WERI-Rb-1 (cell line): ENCODE measurements around the gene LECT2.

ENCODE experiments used
- DNase-seq: peaks from one replicate; pipeline ENCODE4 v3.0.0-alpha.2; 2020
- H3K27ac ChIP-seq: fragments of 250-450 bp; sonication (Bioruptor Pico); 2 replicates; pipeline ENCODE4 v1.5.1; 2020; ENCODE audit warnings: mild to moderate bottlenecking, moderate library complexity
- H3K27me3 ChIP-seq: fragments of 250-450 bp; sonication (Bioruptor Pico); 2 replicates; pipeline ENCODE4 v1.5.1; 2021; ENCODE audit warnings: mild to moderate bottlenecking, low read depth, moderate library complexity; ENCODE audit not compliant: insufficient read depth, severe bottlenecking
- H3K36me3 ChIP-seq: fragments of 250-450 bp; sonication (Bioruptor Pico); 2 replicates; pipeline ENCODE4 v1.5.1; 2020; ENCODE audit warnings: mild to moderate bottlenecking, moderate library complexity
- H3K4me3 ChIP-seq: 2 replicates; pipeline ENCODE4 v1.5.1; 2011; ENCODE audit warnings: low read depth, mild to moderate bottlenecking, control low read depth, low read length
- H3K9me3 ChIP-seq: fragments of 250-450 bp; sonication (Bioruptor Pico); 2 replicates; pipeline ENCODE4 v1.5.1; 2021; ENCODE audit warnings: mild to moderate bottlenecking, moderate library complexity; ENCODE audit not compliant: severe bottlenecking
- TF ChIP-seq, protein P1 (sequence below): IDR thresholded peaks from 2 replicates; pipeline ENCODE4 v1.5.1; 2011; ENCODE audit warnings: low read depth, mild to moderate bottlenecking, control low read depth, inconsistent platforms, low read length

Gene LECT2

GRCh38 chr5:135916638-135917263, 38.0 kb downstream of the LECT2 start:
- TF ChIP-seq, protein P1, sequence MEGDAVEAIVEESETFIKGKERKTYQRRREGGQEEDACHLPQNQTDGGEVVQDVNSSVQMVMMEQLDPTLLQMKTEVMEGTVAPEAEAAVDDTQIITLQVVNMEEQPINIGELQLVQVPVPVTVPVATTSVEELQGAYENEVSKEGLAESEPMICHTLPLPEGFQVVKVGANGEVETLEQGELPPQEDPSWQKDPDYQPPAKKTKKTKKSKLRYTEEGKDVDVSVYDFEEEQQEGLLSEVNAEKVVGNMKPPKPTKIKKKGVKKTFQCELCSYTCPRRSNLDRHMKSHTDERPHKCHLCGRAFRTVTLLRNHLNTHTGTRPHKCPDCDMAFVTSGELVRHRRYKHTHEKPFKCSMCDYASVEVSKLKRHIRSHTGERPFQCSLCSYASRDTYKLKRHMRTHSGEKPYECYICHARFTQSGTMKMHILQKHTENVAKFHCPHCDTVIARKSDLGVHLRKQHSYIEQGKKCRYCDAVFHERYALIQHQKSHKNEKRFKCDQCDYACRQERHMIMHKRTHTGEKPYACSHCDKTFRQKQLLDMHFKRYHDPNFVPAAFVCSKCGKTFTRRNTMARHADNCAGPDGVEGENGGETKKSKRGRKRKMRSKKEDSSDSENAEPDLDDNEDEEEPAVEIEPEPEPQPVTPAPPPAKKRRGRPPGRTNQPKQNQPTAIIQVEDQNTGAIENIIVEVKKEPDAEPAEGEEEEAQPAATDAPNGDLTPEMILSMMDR: no peak
- DNase-seq: no peak
- H3K27me3 ChIP-seq: peaks cover 35% of the 10 kb centered on the region
- H3K9me3 ChIP-seq: no peaks in the 10 kb centered on the region
- no peak overlapping the region for H3K4me3 ChIP-seq
- no peak overlapping the region for H3K27ac ChIP-seq
- H3K36me3 ChIP-seq: no peaks in the 10 kb centered on the region

GRCh38 chr5:135915466-135916001, 39.2 kb downstream of the LECT2 start:
- Histone ChIP-seq H3K4me3 (no peak overlapping the region), H3K27me3 (peaks cover 41% of the 10 kb centered on the region), H3K36me3 (no peaks in the 10 kb centered on the region), H3K27ac (no peak overlapping the region), H3K9me3 (no peaks in the 10 kb centered on the region)
- TF ChIP-seq, protein P1: no peak
- no peak for DNase-seq

GRCh38 chr5:135913713-135914626, 40.8 kb downstream of the LECT2 start:
- Histone ChIP-seq H3K27ac (no peak overlapping the region), H3K36me3 (no peaks in the 10 kb centered on the region)

GRCh38 chr5:135905144-135905543, 49.6 kb downstream of the LECT2 start:
- Histone ChIP-seq H3K27me3 (peaks cover 15% of the 10 kb centered on the region), H3K36me3 (no peaks in the 10 kb centered on the region), H3K27ac (no peak overlapping the region), H3K4me3 (no peak overlapping the region), H3K9me3 (no peaks in the 10 kb centered on the region)
- TF ChIP-seq, protein P1: no peak
- DNase-seq: no peak

More at GRCh38 chr5:135913713-135914626, 40.8 kb downstream of the LECT2 start:
- DNase-seq: no peak
- peaks cover 43% of the 10 kb centered on the region for H3K27me3 ChIP-seq
- H3K9me3 ChIP-seq: no peaks in the 10 kb centered on the region
- TF ChIP-seq, protein P1: no peak
- H3K4me3 ChIP-seq: no peak overlapping the region

GRCh38 chr5:135901633-135902032, 53.1 kb downstream of the LECT2 start:
- H3K27me3 ChIP-seq: peaks cover 5% of the 10 kb centered on the region
- H3K27ac ChIP-seq: no peak overlapping the region
- no peaks in the 10 kb centered on the region for H3K9me3 ChIP-seq
- TF ChIP-seq, protein P1: no peak
- H3K36me3 ChIP-seq: no peaks in the 10 kb centered on the region
- DNase-seq: no peak
- no peak overlapping the region for H3K4me3 ChIP-seq
